Left forelimb (tissue), 1 donor: ENCODE data around the gene KRT27.
"Not testable (repeated sequence)": the region's sequence is repeated elsewhere in the genome, so short reads cannot be mapped to it uniquely, and the experiment has no call there.

ENCODE experiments used
- DNase-seq: peaks from one replicate; pipeline ENCODE4 v3.0.0-alpha.2; 2018; ENCODE audit warnings: low spot score

KRT27 gene

DNA sequence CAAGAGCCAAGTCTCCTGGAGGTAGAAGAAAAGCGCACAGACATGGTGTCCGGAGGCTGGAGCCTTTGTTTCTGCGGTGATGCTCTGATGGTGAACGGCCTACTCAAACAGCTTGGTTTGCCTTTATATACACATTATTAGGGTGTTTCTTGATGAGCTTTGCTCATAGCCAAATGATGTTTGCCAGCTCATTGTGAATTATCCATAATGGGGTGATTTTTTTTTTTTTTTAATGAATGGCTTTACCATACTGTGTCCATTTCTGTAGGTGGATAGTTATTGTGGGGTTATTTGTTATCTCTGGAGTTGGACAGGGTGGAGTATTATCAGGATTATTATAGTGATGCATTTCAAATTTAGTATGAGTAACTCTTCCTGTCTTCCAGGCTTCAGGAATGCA is at the start of gene KRT27:
Gene KRT27, minus strand, starts transcription at position 101 of the 400 bp plus-strand sequence. Its CDS starts 57 bp downstream, at position 44.
- DNase-seq = no peak

DNA sequence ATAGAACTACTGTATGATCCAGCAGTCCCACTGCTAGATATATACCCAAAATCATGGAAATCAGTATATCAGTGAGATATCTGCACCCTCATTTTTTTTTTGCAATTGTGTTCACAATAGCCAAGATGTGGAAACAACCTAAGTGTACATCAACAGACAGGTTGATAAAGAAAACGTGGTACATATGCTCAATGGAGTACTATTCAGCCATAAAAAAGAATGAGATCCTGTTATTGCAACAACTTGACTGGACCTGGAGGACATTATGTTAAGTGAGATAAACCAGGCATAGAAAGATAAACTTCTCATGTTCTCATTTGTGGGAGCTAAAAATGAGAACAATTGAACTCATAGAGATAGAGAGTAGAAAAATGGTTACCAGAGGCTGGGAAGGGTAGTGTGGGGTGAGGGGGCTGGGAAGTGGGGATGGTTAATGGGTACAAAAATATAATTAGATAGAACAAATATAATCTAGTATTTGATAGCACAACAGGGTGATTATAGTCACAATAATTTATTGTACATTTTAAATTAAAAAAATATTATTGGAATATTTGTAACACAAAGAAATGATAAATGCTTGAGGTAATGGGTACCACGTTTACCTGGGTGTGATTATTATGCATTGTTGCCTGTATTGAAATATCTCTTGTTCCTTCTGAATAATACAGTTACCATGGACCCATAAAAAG is 47.9 kb upstream of the KRT27 start:
- no peak for DNase-seq

DNA sequence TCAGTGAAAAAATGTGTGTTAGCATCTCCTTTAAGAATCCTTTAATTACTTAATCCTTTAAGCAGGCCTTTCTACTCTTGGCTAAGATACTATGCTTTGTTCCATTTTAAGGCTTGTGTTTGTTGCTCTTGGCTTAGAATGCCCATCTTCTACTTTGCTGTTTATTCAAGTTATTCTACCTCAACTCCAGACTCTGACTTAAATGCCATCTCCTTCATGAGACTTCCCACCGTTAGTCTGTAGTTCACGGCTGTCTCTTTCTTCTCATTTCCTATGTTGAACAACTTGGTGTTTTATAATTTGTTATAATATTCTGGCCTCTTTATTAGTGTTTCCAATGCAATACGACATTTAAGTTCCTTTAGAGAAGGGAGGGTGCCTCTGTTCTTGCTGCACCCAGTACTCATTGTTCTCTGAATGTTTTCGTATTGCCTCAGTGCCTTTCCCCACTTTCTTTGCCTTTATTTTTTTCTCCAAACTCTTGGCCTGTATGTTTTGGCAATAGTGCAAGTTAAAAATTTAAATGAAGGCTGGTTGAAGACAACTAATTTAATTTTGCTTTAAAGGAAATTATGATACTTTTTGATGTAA is 46.2 kb upstream of the KRT27 start:
- DNase-seq = no peak

DNA sequence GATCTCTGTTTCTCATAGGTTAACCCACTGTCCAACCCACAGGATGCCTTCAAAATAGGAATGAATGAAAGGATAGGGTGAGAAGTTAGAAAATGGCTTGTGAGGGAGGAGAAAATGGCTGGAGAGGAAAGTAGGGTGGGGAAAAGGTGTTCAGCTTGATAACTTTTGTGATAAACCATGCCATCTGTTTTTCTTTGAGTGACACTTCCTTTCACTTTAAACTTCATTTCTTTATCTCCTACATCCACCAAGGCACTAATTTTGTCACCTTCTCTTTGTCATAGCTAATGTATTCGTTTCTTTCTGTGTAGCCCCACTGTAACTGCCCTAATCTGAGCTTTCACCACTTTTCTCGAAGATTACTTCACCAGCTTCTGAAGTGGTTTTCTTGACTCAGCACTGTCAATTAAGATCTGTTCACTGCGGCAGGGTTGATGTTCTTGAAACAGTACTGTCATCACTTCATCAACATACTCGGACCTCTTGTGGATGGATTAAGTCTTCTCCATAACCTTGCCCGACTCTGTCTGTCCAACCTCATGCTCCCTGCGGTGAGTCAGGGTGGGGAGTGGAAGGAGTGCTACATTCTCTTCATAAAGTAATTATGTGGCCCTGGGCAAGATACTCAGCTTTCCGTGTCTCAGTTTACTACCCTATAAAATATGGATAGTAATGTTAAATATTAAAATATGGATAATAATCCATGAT is 45.5 kb upstream of the KRT27 start:
- no peak for DNase-seq

DNA sequence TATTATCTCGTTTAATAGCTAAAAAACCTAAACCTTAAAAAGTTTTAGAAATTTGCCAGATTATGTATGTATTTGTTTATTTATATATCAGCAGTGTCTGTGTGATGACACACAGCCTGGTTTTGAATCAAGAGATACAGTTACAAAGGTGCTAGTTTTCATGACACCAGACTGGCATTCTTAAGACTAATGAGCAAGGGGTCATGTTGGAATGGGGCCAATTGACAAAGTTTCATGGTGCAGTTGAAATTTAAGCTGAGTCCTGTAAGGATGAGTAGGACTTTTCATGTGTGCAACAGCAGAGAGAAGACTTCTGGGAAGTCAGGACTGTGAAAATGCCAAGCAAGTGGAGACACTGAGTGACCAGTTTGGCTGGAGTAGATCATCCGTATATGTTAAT is 43.2 kb upstream of the KRT27 start:
- DNase-seq = no peak

DNA sequence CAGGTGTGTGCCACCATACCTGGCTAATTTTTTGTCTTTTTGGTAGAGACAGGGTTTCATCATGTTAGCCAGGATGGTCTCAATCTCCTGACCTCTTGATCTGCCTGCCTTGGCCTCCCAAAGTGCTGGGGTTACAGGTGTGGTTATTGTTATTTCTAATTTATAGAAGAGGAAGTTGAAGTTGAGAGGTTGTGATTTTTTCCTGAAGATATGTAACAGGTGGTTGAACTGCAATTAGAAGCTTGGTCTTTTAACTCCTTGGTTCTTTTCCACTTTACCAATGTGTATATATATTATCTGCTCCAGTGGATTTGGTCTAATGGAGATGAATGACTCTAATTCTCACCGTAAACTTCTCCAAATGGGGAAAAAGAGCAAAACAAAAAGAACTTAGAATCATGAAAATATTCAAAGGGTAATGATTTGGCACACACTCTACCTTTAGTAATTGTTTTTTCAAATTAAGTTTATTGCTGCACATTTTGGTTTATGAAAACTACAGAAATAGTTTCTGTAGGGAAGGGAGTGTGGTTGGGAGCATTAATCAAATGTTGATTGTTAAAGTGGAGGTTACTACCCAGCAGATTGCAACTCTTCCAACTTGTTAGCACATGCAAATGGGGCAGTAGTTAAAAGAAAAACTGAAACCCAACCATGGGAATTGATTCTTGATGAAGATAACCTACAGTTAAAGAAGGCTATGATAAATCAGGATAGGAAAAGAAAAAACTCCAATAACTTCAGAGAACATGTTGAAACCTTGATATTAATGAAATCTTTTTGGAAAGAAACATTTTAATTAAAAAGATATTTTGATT is 41.9 kb upstream of the KRT27 start:
- DNase-seq = no peak

DNA sequence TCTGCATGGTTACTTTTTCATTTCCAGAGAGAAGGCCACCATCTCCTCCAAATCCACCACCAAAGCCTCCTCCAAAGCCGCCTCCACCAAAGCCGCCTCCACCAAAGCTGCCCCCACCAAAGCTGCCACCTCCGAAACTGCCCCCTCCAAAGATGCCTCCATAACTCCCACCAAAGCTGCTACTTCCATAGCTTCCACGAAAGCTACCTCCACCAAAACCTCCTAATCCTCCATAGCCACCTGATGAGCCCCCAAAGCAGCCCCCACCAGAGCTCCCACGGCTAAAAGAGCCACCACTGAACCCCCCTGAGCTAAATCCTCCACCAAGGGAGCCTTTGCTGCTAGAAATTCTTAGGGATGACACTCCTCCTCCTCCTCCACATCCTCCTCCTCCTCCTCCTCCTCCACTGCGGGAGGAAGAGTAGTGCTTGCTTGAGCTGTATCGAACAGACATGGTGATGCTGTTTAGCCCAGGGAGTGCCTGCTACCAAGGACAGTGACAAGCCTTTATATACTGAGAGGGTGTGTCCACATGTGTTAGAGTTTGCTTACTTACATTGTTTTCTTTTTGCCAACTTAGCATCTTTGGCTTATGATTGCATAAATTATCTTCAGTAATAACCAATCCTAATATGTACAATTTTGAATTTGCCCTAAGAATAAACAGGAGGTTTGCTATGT is 39.9 kb upstream of the KRT27 start, which contains the start of gene KRT10:
Gene KRT10, minus strand, starts transcription at position 483 of the 681 bp plus-strand sequence. Its CDS starts 29 bp downstream, at position 454.
- DNase-seq = no peak

DNA sequence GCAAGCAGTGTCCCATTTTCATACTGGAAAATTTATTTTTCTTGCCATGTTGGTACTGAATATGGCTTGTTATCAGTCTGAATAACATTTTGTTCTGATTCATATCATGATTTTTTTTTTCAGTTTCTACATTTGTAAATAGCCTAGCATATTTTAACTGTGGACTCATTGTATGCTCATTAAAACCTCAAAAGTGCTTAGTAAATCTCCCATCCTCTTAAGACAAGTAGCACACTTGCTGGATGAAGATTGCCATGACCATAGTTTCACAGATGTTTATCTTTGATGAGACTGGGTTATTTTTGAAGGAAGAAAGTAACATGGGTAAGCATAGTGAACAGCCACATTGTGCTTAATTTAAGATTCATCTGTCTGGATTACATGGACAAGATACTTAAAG is 39.2 kb upstream of the KRT27 start:
- DNase-seq = no peak

DNA sequence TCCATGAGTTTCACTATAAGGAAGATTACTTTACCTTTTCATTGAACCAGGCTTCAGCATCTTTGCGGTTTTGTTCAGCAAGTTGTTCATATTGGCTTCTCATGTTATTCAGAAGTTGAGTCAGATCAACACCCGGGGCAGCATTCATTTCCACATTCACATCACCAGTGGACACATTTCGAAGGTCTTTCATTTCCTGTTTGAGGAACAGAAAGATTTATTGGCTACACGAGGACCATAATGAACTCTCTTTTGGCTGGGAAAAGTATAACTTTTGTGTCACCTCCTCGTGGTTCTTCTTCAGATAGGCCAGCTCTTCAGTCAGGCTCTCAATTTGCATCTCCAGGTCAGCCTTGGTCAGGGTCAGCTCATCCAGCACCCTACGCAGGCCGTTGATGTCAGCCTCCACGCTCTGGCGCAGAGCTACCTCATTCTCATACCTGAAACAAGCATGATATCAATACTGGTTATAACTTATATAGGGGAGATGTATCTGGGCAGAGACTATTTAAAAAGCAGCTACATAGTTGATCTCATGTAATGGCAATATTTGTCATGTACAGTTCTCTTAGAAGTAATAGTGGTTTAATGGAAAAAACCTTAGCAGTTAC is 38.0 kb upstream of the KRT27 start:
- no peak for DNase-seq

- no peak for DNase-seq
Measured at GRCh38 chr17:40819528-40820125, 37.3 kb upstream of the KRT27 start.

GRCh38 chr17:40818733-40819527 is 36.6 kb upstream of the KRT27 start:
- DNase-seq = peak; percentile 93

- DNase-seq = no peak
Measured at GRCh38 chr17:40818343-40818732, 36.0 kb upstream of the KRT27 start.

- DNase-seq = no peak
Measured at GRCh38 chr17:40817103-40817682, 34.8 kb upstream of the KRT27 start.

DNA sequence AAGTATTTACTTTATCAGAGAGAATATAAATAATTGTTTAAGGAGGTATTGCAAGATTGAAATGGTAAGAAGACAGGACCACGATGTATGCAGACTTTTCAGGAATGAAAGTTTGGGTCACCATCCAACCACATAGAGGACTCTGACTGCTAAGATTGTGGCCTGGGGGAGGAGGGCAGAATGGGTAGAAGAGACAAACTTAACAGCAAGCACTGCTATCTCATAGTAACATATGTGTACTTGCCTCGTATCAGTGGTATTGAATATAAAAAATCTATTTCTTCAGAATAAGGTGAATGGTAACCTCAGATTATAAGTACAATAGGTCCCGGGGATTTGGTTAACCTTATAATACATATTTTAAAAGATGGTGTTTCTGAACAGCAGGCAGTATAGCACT is 34.2 kb upstream of the KRT27 start:
- DNase-seq = no peak

- DNase-seq = no peak
Measured at GRCh38 chr17:40815381-40815780, 33.0 kb upstream of the KRT27 start.

DNA sequence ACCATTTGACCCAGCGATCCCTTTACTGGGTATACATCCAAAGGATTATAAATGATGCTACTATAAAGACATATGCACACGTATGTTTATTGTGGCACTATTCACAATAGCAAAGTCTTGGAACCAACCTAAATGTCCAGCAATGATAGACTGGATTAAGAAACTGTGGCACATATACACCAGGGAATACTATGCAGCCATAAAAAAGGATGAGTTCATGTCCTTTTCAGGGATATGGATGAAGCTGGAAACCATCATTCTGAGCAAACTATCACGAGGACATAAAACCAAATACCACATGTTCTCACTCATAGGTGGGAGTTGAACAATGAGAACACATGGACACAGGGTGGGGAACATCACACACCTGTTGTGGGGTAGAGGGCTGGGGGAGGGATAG is 32.3 kb upstream of the KRT27 start:
- DNase-seq = not testable (repeated sequence)

DNA sequence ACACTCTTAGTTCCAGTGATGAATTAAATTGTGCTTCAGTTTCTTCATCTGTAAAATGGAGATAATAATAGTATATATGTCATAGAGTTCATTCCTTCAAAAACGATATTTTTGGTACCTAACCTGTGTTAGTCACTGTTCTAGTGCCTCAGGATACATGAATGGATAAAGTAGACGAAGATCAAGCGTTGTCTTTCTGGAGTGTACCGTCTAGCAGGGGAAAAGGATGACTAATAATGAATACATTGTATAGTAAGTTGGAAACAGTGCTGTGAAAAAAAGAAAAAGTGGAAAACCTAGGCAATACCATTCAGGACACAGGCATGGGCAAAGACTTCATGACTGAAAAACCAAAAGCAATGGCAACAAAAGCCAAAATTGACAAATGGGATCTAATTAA is 31.5 kb upstream of the KRT27 start:
- DNase-seq = no peak

GRCh38 chr17:40812639-40813038 is 30.3 kb upstream of the KRT27 start:
- no peak for DNase-seq

GRCh38 chr17:40810494-40810893 is 28.1 kb upstream of the KRT27 start:
- no peak for DNase-seq
